GM21526 (cell line): ENCODE measurements around the gene TIMM17B.

ENCODE experiments used
- ATAC-seq: cut with Tn5 transposase; IDR thresholded peaks from one replicate; pipeline ENCODE4 v1.9.1; 2021; ENCODE audit warnings: moderate library complexity; ENCODE audit not compliant: unreplicated experiment, low FRiP score

TIMM17B gene

DNA sequence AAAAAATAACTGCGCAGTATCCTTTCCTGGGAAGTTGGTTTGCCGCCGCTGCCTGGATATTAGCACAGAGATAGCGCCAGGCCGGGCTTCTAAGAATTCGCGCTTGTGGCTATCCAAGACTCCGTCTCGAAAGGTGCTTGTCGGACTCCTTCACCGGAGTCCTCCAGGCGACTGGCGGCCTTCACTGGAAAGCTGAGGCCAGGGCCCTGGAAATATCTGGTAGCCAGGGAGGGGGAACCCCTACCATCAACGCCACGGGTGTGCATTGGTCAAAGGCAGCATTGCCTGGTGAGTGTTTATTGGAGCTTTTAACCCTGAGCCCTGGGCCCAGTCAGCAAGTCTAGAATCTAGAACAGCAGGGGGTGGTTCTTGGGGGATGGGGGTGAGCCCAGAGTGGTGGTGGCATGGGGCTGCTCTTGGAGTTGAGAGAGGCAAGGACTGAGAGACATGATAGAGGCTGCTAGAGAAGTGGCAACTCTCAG, 21.8 kb upstream of the TIMM17B start:
- ATAC-seq = no peak

DNA sequence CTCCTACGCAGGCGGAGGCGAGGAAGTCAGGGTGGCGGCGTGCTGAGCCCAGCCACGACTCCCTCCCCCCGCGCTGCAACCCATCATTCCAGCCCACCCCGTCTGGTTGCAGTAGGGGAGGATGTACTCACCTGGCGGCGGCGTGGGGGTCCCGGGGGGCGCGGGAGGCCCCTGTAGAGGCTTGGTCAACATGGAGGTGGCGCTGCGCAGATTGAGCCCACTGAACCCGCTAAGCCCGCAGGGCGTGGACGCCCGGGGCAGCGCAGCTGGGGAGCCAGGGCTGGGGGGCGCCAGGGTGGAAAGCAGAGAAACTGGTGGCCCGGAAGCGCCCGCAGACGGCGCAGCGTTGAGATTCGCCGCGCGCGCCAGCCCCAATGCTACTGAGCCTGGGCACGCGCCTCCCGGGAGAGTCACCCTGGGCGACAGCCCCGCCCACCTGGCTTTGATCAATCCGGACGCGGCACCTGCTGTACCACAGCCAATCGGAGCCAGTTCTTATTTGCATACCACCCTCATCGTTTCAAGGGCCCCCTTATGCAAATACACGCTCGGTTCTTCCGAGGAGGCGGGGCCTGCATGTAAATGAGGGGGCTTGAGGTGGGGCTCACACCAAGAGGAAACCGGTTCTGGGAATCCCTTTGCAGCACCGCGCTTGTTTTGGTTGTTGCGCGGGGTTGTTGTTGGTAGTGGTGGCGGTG, 21.2 kb upstream of the TIMM17B start, which contains the start of gene PIM2:
PIM2 (minus strand) TSS at position 382 of the 698 bp plus-strand sequence; CDS start at position 192, 190 bp downstream.
- peak; percentile 66 for ATAC-seq

DNA sequence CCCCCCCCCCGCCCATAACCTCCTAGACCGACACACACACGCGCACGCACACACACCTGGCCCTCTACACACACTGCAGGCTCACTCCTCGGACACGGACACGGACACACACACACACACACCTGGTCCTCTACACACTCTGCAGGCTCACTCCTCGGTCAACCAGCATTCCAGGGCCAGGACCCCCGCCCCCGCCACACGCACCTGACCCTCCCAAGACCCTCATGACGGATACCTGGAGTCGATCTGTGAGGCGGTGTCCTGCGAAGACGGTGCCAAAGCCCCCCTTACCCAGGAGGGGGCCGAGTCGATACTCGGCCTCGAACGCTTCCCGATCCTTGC, 20.7 kb upstream of the TIMM17B start:
- no peak for ATAC-seq

DNA sequence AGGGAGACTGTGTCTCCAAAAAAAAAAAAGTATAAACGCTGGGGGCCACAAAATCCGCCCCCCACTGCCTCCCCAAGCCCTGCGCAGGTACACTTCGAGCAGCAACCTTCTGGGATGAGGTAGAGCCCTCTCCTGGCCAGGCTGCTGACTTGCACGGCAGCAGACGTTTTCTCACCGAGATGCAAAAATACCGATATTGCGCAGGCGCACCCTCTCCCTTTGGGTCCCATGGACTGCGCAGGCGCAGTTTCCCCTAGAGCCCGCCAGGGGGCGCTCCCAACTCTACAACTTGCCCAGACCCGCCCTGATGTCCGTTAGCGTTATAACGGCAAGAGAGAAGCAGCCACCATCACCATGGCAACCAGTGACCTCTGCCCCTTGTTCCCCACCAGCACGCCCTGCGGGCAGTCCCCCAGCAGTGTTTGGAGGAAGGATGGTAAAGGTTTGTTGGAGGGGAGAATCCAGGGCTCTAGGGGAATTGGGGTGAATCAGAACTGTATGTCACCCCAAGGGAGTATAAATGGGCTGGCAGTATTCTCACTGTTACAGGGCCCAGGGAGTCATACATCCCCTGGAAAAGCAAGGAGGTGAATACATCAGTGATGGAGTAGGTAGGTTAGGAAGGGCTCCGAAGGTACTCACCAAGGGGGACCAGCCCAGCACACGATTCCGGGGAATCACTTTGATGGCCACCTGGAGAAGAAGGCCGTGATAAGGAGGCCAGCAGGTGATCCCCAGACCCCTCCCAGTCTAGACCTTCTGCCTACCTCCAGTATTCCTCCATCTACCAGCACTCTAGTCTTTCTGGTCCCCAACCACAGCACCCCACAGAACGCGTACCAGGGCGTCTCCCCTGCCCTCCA, 19.8 kb upstream of the TIMM17B start:
- ATAC-seq = peak; percentile 34

DNA sequence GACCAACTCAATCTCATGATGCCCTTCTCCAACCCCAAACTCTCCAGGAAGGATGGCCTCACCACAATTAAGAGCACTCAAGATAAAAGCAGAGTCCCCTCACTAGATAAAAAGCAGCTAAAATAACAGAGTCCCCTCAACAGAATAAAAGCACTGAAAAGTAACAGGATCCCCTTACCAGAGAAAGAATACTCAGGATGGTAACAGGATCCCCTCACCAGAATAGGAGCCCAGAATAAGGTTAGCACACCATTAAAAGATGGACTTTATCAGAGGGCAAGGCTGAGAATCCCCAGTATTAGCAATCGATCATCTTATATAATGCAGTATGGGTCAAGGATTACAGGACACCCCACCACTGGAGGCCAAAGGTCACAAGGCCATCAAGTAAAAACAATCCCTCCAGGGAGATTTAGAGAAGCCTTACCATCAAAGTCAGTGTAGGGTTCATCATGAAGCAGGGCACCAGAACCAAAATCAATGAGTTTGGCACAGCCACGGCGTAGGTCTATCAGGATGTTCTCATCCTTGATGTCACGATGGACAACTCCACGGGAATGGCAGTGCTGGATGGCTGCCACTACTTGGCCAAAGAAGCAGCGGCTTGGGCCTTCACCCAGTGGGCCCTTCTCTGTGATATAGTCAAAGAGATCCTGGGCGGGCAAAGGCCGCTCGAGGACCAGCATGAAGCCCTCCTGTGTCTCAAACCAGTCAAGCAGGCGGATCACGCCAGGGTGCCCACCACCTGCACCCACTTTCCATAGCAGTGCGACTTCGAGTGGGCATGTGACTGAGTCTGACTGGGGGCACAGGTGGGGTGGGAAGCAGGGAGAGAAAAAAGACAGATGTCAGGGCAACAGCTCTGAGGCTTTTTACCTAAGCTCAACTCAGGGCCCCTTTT, 17.3 kb upstream of the TIMM17B start:
- ATAC-seq = no peak

DNA sequence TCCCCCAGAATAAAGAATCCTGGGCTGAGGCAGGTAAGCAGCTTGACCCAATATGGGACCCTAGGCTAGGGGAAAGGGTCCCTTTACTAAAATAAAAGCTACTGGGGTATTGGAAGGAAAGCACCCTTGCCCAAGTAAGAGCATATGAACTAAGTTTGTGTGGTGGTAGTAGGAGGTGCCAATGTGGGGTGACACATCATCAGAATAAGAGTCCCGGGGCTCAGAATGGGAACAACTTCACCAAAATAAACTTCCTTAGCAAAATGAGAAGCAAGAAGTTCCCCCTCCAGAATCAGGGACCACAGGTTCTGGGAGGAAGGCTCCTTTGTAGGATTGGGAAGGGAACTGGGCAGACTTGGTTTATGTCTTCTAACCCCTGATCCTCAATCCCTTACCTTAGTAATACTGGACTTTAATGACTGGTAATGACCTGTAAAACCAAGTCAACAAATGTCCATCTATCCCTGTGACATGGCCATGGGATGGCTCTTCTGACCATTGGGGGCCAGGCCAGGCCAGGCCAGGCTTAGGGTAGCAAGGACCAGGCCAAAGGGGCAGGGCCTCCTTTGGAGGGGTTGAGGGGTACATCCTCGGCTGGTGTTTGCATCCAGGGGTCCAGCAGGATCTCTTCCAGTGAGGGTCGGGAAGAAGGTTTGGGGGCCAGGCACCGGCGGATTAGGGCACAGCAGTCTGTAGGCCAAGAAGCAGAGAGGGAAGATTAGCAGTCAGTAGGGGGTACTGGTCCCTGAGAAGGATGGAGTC, 16.2 kb upstream of the TIMM17B start:
- ATAC-seq = no peak

DNA sequence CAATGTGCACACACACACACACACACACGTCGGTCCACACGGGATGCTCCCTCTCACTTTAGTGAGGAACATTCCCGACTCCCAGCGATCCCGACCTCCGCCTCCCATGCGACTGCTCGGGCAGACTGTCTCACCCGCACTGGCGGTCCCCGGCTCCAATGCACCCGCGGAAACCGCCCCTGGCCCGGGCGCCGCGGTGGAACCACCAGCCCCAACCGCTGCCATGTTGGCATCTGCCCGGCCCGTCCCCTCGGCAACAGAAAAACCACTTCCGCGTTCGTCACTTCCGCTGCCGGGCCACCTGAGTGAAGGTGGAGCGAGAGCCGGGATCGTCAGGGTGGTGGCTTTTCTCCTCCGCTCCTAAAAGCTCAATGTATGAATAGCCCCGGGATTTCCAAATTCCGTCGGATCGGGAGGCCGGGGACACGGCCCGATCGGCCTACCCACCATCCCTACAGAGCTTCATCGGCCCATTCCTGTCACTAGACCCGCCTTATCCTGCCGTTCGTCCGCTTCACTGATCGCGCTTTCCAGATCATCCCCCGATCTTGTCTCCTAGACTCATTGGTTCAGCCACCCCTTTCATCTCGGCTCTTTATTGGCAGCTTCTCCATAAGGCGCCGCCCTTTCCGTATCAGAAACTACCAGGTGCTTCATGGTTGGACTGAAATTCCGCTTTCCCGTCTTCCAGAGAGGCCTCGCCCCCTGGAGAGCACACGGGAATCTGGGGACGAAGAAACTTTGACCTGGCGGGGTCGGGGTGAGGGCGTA, 14.0 kb upstream of the TIMM17B start, which contains the start of gene SLC35A2:
SLC35A2 (minus strand) TSS at position 235 of the 771 bp plus-strand sequence; CDS start at position 225, 10 bp downstream.
- ATAC-seq = peak; percentile 40

DNA sequence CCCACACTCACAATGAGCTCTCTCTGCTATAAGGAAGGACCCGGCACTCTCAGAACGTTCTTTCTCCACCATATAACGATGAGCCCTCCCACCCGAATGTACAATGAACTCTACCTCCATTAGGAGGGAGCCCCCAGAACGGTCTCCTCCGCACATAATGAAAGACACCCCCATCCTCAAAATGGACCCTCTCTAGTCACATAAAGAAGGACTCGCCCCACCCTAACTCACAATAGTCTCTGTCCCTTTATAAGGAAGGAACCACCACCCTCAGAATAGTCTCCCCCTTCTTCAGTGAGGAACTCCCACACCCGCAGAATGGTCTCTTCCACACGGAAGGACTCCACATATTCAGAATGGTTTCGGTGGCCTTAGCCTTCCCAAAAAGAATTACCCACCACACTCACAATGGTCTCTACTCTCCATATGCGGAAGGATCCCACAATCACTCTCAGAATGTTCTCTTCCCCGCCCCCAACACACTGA, 13.4 kb upstream of the TIMM17B start:
- ATAC-seq = no peak

DNA sequence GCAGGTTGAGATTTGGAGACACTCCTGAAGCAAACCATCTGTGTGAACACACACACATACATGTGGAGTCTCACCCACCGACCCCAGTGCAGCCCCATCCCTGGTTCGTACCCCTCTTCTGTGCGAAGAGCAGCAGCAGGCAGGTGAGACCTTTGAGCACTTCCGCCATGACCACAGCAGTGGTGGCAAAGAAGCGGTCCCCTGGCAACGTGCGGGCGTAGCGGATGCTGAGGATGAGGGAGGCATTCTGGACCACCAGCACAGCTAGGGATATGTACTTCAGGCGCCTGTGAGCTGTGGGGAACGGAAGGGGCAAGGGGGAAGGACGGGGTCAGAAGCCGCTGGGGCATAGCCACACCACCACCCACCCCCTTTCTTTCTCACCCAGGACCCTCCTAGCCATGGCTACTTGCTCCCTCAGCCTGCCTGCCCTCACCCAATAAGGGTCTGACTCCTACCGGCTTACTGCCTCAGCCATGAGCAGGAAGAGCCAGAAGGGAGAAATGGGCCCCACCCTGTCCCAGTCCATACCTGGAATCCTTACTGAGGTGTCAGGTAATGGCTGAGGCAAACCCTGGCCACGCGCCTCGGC, 12.2 kb upstream of the TIMM17B start:
- no peak for ATAC-seq

DNA sequence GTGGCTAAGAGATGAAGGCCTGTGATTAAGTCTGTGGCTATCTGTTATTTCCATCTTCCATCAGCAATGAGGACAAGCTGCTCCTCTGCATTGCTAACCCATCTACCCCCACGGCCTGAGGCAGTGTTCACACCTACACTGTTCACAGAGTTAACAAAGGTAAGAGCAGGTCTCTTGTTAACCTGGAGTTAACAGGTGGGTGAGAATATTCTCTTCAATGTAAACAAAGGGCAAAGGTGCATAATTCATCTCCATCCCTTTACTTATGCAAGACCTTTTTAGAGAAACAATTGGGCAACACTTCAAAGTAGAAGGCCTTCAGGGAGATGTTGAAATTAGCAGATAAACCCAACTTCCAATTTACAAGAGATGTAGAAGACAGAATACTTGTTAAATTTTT, 11.0 kb upstream of the TIMM17B start:
- ATAC-seq = no peak

DNA sequence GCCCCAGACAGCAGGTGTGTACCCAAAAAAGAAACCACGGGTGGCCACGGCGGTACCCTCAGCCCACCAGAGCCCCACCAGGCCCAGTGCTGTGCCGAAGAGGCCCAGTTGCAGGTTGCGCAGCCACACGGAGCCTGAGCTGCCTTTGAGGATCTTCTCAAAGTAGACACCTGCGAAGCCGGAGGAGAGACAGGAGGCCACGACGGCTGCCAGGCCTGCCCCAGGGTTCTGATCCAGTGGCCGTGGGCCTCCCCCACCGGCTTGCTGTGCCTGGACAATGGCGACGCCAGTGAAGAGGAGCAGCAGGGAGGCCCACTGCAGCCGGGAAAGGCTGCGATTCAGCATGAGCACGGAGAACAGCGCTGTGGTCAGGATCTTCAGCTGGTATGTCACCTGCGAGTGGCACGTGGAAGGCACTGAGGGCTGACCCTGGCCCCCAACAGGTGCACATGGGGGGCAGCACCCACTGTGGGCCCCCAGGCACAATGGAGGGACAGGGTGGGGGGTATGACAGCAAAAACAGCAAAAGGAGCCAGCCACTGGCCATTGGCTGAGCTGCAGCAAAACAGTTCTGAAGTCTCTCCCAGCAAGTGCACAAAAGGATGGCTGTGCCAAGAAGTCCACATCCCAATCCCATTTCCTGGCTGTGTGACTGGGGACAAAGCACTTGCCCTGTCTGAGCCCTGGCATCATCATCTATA, 7.7 kb upstream of the TIMM17B start:
- no peak for ATAC-seq

DNA sequence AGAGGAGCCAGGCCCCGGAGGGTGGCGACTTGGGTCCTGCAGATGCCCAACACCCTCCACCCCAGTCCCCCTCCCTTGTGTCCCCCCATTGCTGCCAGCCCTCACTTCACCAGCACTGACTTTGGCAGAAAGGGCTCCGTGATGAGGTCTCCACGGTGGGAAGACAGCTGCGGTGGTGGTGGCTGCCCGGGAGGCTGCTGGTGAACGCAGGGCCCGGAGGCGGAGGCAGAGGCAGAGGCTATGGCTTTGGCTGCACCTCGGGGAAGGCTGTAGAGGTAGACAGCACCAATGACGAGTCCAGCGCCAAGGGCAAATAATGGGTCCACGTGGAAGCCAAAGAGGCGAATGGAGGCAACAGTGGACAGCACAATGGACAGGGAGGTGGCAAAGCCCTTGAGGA, 7.1 kb upstream of the TIMM17B start:
- ATAC-seq = no peak

DNA sequence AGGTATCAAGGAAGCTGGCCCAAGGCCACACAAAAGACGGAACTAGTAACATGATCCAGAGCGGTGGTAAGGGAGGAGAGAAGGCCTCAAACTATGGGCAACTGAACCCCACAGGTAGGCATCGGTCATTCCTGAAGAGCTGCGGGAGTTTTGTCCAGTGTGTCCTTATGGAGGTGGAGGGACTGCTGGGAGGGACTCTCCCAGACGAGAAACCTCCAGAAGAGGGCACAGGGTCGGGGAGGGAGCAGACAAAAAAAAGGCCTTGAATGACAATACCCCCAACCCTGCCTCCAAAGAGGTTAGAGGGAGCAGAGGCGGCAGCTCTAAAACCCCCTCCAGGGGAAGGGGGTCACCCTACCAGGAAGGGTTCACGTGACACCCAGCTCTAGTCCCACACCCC, 6.6 kb upstream of the TIMM17B start:
- ATAC-seq = no peak

DNA sequence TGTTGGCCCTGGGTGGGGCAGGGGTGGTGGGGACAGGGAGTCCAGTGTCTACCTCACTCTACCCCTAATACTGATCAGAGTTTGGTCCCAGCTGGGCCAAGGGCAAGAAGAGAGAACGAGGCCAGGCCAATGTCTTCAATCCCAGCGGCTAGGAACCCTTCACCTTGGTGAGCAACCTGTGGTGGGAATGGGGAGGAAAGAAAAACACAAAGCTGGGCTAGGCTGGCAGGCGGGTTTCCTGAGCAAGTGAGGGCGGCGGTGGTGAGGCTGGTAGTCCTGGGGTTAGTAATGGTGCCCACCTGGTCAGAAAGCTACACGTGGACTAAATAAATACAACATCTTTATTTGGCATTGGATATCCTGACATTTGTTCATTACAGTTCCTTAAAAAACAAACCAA, 5.7 kb upstream of the TIMM17B start:
- no peak for ATAC-seq

DNA sequence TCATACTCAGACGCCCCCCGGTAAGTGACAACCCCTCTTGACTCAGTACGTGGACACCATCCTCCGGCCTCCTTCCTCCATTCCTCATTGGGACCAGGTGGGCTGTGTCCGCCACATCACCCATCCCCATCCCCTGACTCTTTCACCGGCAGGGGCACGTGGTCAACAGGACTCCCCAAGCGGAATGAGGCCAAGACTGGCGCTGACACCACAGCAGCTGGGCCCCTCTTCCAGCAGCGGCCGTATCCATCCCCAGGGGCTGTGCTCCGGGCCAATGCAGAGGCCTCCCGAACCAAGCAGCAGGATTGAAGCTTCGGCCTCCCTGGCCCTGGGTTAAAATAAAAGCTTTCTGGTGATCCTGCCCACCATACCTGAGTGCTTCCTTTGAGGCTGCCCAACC, 5.2 kb upstream of the TIMM17B start:
- ATAC-seq = no peak

DNA sequence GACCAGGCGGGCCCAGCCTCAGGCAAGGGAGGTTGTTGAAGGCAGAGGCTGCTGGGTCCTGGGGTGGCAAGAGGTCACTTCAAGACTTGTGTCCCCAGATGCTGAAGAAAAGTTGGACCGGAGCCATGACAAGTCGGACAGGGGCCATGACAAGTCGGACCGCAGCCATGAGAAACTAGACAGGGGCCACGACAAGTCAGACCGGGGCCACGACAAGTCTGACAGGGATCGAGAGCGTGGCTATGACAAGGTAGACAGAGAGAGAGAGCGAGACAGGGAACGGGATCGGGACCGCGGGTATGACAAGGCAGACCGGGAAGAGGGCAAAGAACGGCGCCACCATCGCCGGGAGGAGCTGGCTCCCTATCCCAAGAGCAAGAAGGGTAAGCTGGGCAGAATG, 4.6 kb upstream of the TIMM17B start:
- ATAC-seq = no peak

DNA sequence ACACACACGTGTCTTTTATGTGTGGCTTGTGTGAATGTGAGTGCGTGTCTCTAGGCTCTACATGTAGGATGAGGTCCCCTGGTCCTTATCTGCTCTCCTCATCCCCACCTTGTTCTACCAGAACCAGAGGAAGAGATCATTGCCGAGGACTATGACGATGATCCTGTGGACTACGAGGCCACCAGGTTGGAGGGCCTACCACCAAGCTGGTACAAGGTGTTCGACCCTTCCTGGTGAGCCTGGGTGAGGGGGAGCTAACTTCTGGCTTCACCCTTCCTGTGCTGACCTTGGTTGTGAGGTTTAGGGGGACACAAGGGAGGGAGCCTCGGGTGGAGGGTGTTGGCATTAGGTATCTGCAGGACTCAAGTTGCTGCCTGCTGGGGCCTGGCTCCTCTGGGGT, 3.5 kb upstream of the TIMM17B start:
- ATAC-seq = no peak

DNA sequence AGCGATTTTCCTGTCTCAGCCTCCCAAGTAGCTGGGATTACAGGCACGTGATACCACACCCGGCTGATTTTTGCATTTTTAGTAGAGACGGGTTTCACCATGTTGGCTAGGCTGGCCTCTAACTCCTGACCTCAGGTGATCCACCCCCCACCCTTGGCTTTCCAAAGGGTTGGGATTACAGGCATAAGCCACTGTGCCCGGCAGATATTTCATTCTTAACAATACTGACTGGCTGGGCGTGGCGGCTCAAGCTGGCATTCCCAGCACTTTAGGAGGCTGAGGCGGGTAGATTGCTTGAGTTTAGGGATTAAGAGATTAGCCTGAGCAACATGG, 1.5 kb upstream of the TIMM17B start:
- ATAC-seq = no peak
